Pancreas (tissue), 10 donors: ENCODE measurements around the gene IDUA. TPM values are rescaled to one million over a fixed set of nuclear protein-coding genes. Genes with fewer than 3 reads are reported as not detected.
A peak's percentile ranks its signal among the peaks of the same experiment; 100 is the strongest.
"Not testable (repeated sequence)": the region's sequence is repeated elsewhere in the genome, so short reads cannot be mapped to it uniquely, and the experiment has no call there.

Source experiments
- ATAC-seq, 4 donors: fragments of 200-7000 bp; cut with Tn5 transposase; one replicate each; pipeline versions ENCODE4 v1.8.0 to v1.9.1; 2020; ENCODE audit warnings: mild to moderate bottlenecking in 4 of 4, moderate library complexity in 4 of 4
- DNase-seq, 6 donors: peaks; one replicate each; pipeline ENCODE4 v3.0.0-alpha.2; 2020
- FAIRE-seq: peaks from 2 replicates; lab custom pipeline; 2012; peaks lifted over from hg19 to GRCh38; lab: Jason Lieb, UNC
- H3K27ac ChIP-seq, 4 donors: fragments of 200-600 bp; sonication (generic); 1 replicate in 3 of 4; 2 replicates in 1 of 4; pipeline versions ENCODE4 v1.5.0 to v1.8.0; 2020
- H3K27me3 ChIP-seq, 4 donors: fragments of 200-600 bp; one replicate each; pipeline ENCODE4 v1.8.0; 2021
- H3K36me3 ChIP-seq, 3 donors: fragments of 200-600 bp; sonication (generic) in 1 of 3; one replicate each; pipeline versions ENCODE4 v1.5.0 to v1.8.0; 2020 to 2021
- H3K4me1 ChIP-seq, 3 donors: fragments of 200-600 bp; one replicate each; pipeline ENCODE4 v1.8.0; 2021
- H3K4me3 ChIP-seq, 4 donors: fragments of 200-600 bp; sonication (generic) in 2 of 4; one replicate each; pipeline versions ENCODE4 v1.5.0 to v1.8.0; 2020 to 2021
- H3K9me3 ChIP-seq, 4 donors: fragments of 200-600 bp; one replicate each; pipeline ENCODE4 v1.8.0; 2021
- WGBS, 2 donors: extraction: QIAGEN DNeasy Blood & Tissue Kit; methylation state at CpG; one replicate each; pipeline ENCODE4 v1.1.7; 2013; 5-methylcytosine and 5-hydroxymethylcytosine counted together
- intact Hi-C, 3 donors: fragments of 100-400 bp; cut with DNase I; formaldehyde crosslinking; loops; one replicate each; pipeline versions ENCODE4 v1.11.1 to v1.14.2; 2022
- polyA plus RNA-seq, 2 donors: library from polyadenylated mRNA; stranded (reverse); fragments of 200-250 nt; gene quantifications; one replicate each; pipeline ENCODE4 v1.2.3, GENCODE V29; 2013
- total RNA-seq, 6 donors: library from RNA; stranded (reverse); fragmentation: NEBNext Ultra II Directional in 4 of 6; extraction: Animal tissue kit (Norgen Biotek cat#: 25700) in 4 of 6; gene quantifications; one replicate each; pipeline versions ENCODE4 v1.2.1 to v1.2.4, GENCODE V29; 2021 to 2023
- TF ChIP-seq, protein P1 (sequence below), 4 donors: fragments of 200-600 bp; sonication (generic) in 3 of 4; IDR thresholded peaks; one replicate each; pipeline versions ENCODE4 v1.5.0 to v1.8.0; 2021; ENCODE audit warnings: antibody characterized with exemption in 4 of 4
- donor health status: healthy with polysubstance abuse.
- donor health status: DM: no; HTN: no; CAD: no; lungs with moderate emphysema.
- donor health status: DM: no; HTN: no; CAD: no.
- donor health status: control.
- donor health status: control.
- donor health status: Bipolar disorder and iron deficiency.
- donor health status: DM: yes; HTN: yes; CAD: no.
- donor health status: DM: no; HTN: no; CAD: no.
- donor health status: DM: no; HTN: no; CAD: no.
- donor health status: DM: yes; HTN: yes; CAD: no.

IDUA gene
- total and polyA plus RNA-seq, 8 donors = 17.6 to 56.9 (median 23.3) TPM

- no peak for ATAC-seq
- no peaks in the 10 kb centered on the region for H3K9me3 ChIP-seq
Measured at GRCh38 chr4:1044469-1045192, 57.8 kb downstream of the IDUA start.

GRCh38 chr4:1045193-1045594, 58.4 kb downstream of the IDUA start:
- H3K4me3 ChIP-seq = no peak overlapping the region
- H3K36me3 ChIP-seq = no peaks in the 10 kb centered on the region
- H3K27ac ChIP-seq = no peak overlapping the region
- no peaks in the 10 kb centered on the region for H3K9me3 ChIP-seq
- H3K27me3 ChIP-seq = no peaks in the 10 kb centered on the region
- DNase-seq (peak in 5 of 6 donors; percentile 7 to 75 (median 47)), FAIRE-seq (no peak), ATAC-seq (peak in 1 of 4 donors; percentile 19)
- TF ChIP-seq, protein P1, sequence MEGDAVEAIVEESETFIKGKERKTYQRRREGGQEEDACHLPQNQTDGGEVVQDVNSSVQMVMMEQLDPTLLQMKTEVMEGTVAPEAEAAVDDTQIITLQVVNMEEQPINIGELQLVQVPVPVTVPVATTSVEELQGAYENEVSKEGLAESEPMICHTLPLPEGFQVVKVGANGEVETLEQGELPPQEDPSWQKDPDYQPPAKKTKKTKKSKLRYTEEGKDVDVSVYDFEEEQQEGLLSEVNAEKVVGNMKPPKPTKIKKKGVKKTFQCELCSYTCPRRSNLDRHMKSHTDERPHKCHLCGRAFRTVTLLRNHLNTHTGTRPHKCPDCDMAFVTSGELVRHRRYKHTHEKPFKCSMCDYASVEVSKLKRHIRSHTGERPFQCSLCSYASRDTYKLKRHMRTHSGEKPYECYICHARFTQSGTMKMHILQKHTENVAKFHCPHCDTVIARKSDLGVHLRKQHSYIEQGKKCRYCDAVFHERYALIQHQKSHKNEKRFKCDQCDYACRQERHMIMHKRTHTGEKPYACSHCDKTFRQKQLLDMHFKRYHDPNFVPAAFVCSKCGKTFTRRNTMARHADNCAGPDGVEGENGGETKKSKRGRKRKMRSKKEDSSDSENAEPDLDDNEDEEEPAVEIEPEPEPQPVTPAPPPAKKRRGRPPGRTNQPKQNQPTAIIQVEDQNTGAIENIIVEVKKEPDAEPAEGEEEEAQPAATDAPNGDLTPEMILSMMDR (IDR thresholded peaks at IDR 0.05) = no peak
- intact Hi-C loops = no loop called here
- H3K4me1 ChIP-seq = peaks cover 0 to 11% (median 5%) of the 10 kb centered on the region in 3 donors
- 47 to 48% methylated on average over 14 of the region's 14 CpGs for WGBS, 2 donors

More at GRCh38 chr4:1044469-1045192, 57.8 kb downstream of the IDUA start:
- Histone ChIP-seq H3K4me3 (no peak overlapping the region), H3K4me1 (peaks cover 4 to 15% (median 5%) of the 10 kb centered on the region in 3 donors), H3K27me3 (no peaks in the 10 kb centered on the region), H3K27ac (no peak overlapping the region), H3K36me3 (no peaks in the 10 kb centered on the region)
- DNase-seq (peak in 4 of 6 donors; percentile 2 to 65 (median 33)), FAIRE-seq (no peak)
- WGBS, 2 donors = 84 to 92% methylated on average over 12 of the region's 12 CpGs
- intact Hi-C loops = no loop called here
- TF ChIP-seq, protein P1 (IDR thresholded peaks at IDR 0.05) = no peak

GRCh38 chr4:1045595-1046201, 58.9 kb downstream of the IDUA start:
- Histone ChIP-seq H3K27ac (no peak overlapping the region), H3K9me3 (no peaks in the 10 kb centered on the region), H3K27me3 (no peaks in the 10 kb centered on the region), H3K4me1 (peaks cover 0 to 11% (median 5%) of the 10 kb centered on the region in 3 donors), H3K4me3 (no peak overlapping the region), H3K36me3 (no peaks in the 10 kb centered on the region)
- WGBS, 2 donors = 46 to 64% methylated on average over 17 to 36 of the region's 36 CpGs
- no peak for FAIRE-seq
- TF ChIP-seq, protein P1 (IDR thresholded peaks at IDR 0.05) = no peak
- DNase-seq = peak in 5 of 6 donors; percentile 2 to 72 (median 52)
- ATAC-seq = peak in 1 of 4 donors; percentile 55
- intact Hi-C loops = no loop called here

DNA sequence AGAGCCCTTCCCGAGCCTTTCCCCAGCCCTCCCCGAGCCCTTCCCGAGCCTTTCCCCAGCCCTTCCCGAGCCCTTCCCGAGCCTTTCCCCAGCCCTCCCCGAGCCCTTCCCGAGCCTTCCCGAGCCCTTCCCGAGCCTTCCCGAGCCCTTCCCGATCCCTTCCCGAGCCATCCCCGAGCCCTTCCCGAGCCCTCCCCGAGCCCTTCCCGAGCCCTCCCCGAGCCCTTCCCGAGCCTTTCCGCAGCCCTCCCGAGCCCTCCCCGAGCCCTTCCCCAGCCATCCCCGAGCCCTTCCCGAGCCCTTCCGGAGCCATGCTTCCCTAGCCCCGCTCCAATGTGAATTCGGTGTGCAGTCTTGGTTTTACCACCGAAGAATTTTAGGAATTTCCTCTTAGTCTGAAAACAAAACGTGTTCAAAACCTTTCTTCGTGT, 59.8 kb downstream of the IDUA start:
- FAIRE-seq, H3K27me3 ChIP-seq, H3K9me3 ChIP-seq, H3K36me3 ChIP-seq, H3K27ac ChIP-seq, intact Hi-C loops: not testable (repeated sequence)
- DNase-seq (peak; percentile 59 to 95 (median 83)), ATAC-seq (peak; percentile 32 to 70 (median 61))
- peak overlapping the region in 1 of 4 donors; percentile 23 for H3K4me3 ChIP-seq
- H3K4me1 ChIP-seq = peaks cover 0 to 11% (median 5%) of the 10 kb centered on the region in 3 donors
- WGBS, 2 donors = 21 to 37% methylated on average over 29 of the region's 29 CpGs

GRCh38 chr4:1047106-1047975, 60.5 kb downstream of the IDUA start:
- ATAC-seq (peak in 3 of 4 donors; percentile 28 to 63 (median 62)), FAIRE-seq (no peak), DNase-seq (peak; percentile 32 to 86 (median 60))
- H3K27ac ChIP-seq = peak overlapping the region in 1 of 4 donors; percentile 4
- no peaks in the 10 kb centered on the region for H3K27me3 ChIP-seq
- no peaks in the 10 kb centered on the region for H3K9me3 ChIP-seq
- WGBS, 2 donors = 49 to 64% methylated on average over 41 of the region's 41 CpGs
- intact Hi-C loops = no loop called here
- peak overlapping the region in 1 of 4 donors; percentile 23 for H3K4me3 ChIP-seq
- H3K36me3 ChIP-seq = no peaks in the 10 kb centered on the region
- TF ChIP-seq, protein P1 (IDR thresholded peaks at IDR 0.05) = no peak
- H3K4me1 ChIP-seq = peaks cover 0 to 11% (median 5%) of the 10 kb centered on the region in 3 donors
